Neuronal stem cell (in vitro differentiated cells): ENCODE measurements around the gene MICAL3.

Source experiments
- DNase-seq: peaks from one replicate; pipeline ENCODE4 v3.0.0-alpha.2; 2013; ENCODE audit warnings: low spot score
- H2AFZ ChIP-seq: one replicate; pipeline ENCODE4 v1.6.1; 2013; ENCODE audit warnings: mild to moderate bottlenecking, low read length, inconsistent platforms
- H2AK5ac ChIP-seq: 2 replicates; pipeline ENCODE4 v1.6.1; 2013; ENCODE audit warnings: low read depth, mild to moderate bottlenecking, inconsistent platforms, low read length, moderate library complexity, mixed read lengths
- H2BK120ac ChIP-seq: 2 replicates; pipeline ENCODE4 v1.6.1; 2013; ENCODE audit warnings: low read depth, mild to moderate bottlenecking, inconsistent platforms, low read length, moderate library complexity, mixed read lengths
- H2BK12ac ChIP-seq: one replicate; pipeline ENCODE4 v1.6.1; 2013; ENCODE audit warnings: low read length, inconsistent platforms
- H2BK15ac ChIP-seq: 2 replicates; pipeline ENCODE4 v1.6.1; 2013; ENCODE audit warnings: mild to moderate bottlenecking, low read length, inconsistent platforms, mixed read lengths
- H2BK5ac ChIP-seq: one replicate; pipeline ENCODE4 v1.6.1; 2013; ENCODE audit warnings: inconsistent platforms, mild to moderate bottlenecking, low read length, moderate library complexity
- H3K14ac ChIP-seq: one replicate; pipeline ENCODE4 v1.6.1; 2013; ENCODE audit warnings: low read length, inconsistent platforms
- H3K18ac ChIP-seq: 2 replicates; pipeline ENCODE4 v1.6.1; 2013; ENCODE audit warnings: low read length, inconsistent platforms
- H3K23ac ChIP-seq: 2 replicates; pipeline ENCODE4 v1.6.1; 2013; ENCODE audit warnings: low read depth, mild to moderate bottlenecking, mixed read lengths, low read length, inconsistent platforms; ENCODE audit not compliant: poor library complexity
- H3K27ac ChIP-seq: replicated peaks from 3 replicates; pipeline ENCODE4 v1.5.1; 2013; ENCODE audit warnings: low read length, inconsistent platforms
- H3K27me3 ChIP-seq, 3 experiments: 2 replicates each; pipeline ENCODE4 v1.6.1; 2013; ENCODE audit warnings: low read length in 3 of 3, mild to moderate bottlenecking in 2 of 3, inconsistent platforms in 1 of 3, low read depth in 1 of 3, mixed read lengths in 1 of 3, moderate library complexity in 1 of 3; ENCODE audit not compliant: control insufficient read depth in 3 of 3, insufficient read depth in 3 of 3
- H3K36me3 ChIP-seq, 2 donors: replicated peaks in 1 of 2; 2 replicates each; pipeline ENCODE4 v1.6.1; 2013; ENCODE audit warnings: low read length in 2 of 2; ENCODE audit not compliant: control insufficient read depth in 2 of 2, insufficient read depth in 2 of 2
- H3K4ac ChIP-seq: 2 replicates; pipeline ENCODE4 v1.6.1; 2013; ENCODE audit warnings: inconsistent platforms, mild to moderate bottlenecking, low read length, moderate library complexity
- H3K4me1 ChIP-seq, 2 donors: 1 replicate in 1 of 2; 2 replicates in 1 of 2; pipeline ENCODE4 v1.6.1; 2013; ENCODE audit warnings: low read length in 2 of 2, low read depth in 1 of 2; ENCODE audit not compliant: control insufficient read depth in 2 of 2, insufficient read depth in 1 of 2
- H3K4me2 ChIP-seq: one replicate; pipeline ENCODE4 v1.6.1; 2013; ENCODE audit warnings: mild to moderate bottlenecking, low read length, inconsistent platforms; ENCODE audit not compliant: insufficient read depth, poor library complexity, severe bottlenecking
- H3K4me3 ChIP-seq, 2 donors: 2 replicates each; pipeline ENCODE4 v1.5.1; 2013; ENCODE audit warnings: low read length in 2 of 2, mild to moderate bottlenecking in 2 of 2, inconsistent platforms in 1 of 2, moderate library complexity in 1 of 2
- H3K79me1 ChIP-seq: one replicate; pipeline ENCODE4 v1.6.1; 2013; ENCODE audit warnings: low read depth, mild to moderate bottlenecking, inconsistent platforms, low read length, moderate library complexity
- H3K9ac ChIP-seq: one replicate; pipeline ENCODE4 v1.6.1; 2013; ENCODE audit warnings: mild to moderate bottlenecking, low read depth, low read length, inconsistent platforms; ENCODE audit not compliant: poor library complexity
- H3K9me3 ChIP-seq, 2 donors: replicated peaks in 1 of 2; 2 replicates each; pipeline versions ENCODE3 to v1.6.1; 2013; ENCODE audit warnings: low read length in 2 of 2, mild to moderate bottlenecking in 2 of 2, inconsistent platforms in 1 of 2, low read depth in 1 of 2, mixed read lengths in 1 of 2, moderate library complexity in 1 of 2; ENCODE audit not compliant: control insufficient read depth in 2 of 2, insufficient read depth in 1 of 2
- H4K8ac ChIP-seq: one replicate; pipeline ENCODE4 v1.6.1; 2013; ENCODE audit warnings: low read depth, mild to moderate bottlenecking, inconsistent platforms, low read length, moderate library complexity
- H4K91ac ChIP-seq: one replicate; pipeline ENCODE4 v1.6.1; 2013; ENCODE audit warnings: low read length, low read depth, mild to moderate bottlenecking, inconsistent platforms; ENCODE audit not compliant: poor library complexity
- WGBS, 2 donors: extraction: QIAGEN DNeasy Blood & Tissue Kit; methylation state at CpG; one replicate each; pipeline ENCODE4 v1.1.7; 2013; ENCODE audit warnings: missing lambda C conversion rate in 2 of 2, mixed read lengths in 1 of 2; ENCODE audit not compliant: insufficient read length in 2 of 2, insufficient replicate concordance in 1 of 2; ENCODE audit errors: extremely low coverage in 2 of 2; 5-methylcytosine and 5-hydroxymethylcytosine counted together

The MICAL3 gene

GRCh38 chr22:17862646-17863181 is 161.6 kb downstream of the MICAL3 start:
- WGBS, 2 donors: no CpG with 5 or more reads among the region's 9 CpGs
- no peak overlapping the region for H3K18ac ChIP-seq
- DNase-seq: no peak

GRCh38 chr22:17861909-17862308 is 162.5 kb downstream of the MICAL3 start:
- H3K36me3 ChIP-seq: peaks cover 19 to 38% of the 10 kb centered on the region in 2 donors
- no peak overlapping the region for H2BK5ac ChIP-seq
- no peak overlapping the region for H3K18ac ChIP-seq
- H3K4me1 ChIP-seq: peaks cover 5 to 7% of the 10 kb centered on the region in 2 donors
- H2BK120ac ChIP-seq: no peak overlapping the region
- H2BK15ac ChIP-seq: no peak overlapping the region
- no peak overlapping the region for H3K27ac ChIP-seq
- no peak overlapping the region for H2BK12ac ChIP-seq
- H3K79me1 ChIP-seq: no peaks in the 10 kb centered on the region
- no CpG with 5 or more reads among the region's 5 CpGs for WGBS, 2 donors
- no peak overlapping the region for H3K9ac ChIP-seq
- no peaks in the 10 kb centered on the region for H3K9me3 ChIP-seq
- no peak overlapping the region for H3K4me3 ChIP-seq
- no peak for DNase-seq
- no peaks in the 10 kb centered on the region for H3K27me3 ChIP-seq
- H4K91ac ChIP-seq: no peak overlapping the region
- H3K4ac ChIP-seq: no peak overlapping the region
- no peak overlapping the region for H3K23ac ChIP-seq
- H4K8ac ChIP-seq: no peak overlapping the region
- no peak overlapping the region for H3K4me2 ChIP-seq
- no peak overlapping the region for H3K14ac ChIP-seq
- H2AK5ac ChIP-seq: no peak overlapping the region
- no peak overlapping the region for H2AFZ ChIP-seq

More at GRCh38 chr22:17862646-17863181, 161.6 kb downstream of the MICAL3 start:
- Histone ChIP-seq H3K27ac (no peak overlapping the region), H3K4ac (no peak overlapping the region), H2AFZ (no peak overlapping the region), H3K36me3 (peaks cover 19 to 38% of the 10 kb centered on the region in 2 donors), H3K4me3 (no peak overlapping the region), H2BK15ac (no peak overlapping the region), H3K9ac (no peak overlapping the region), H4K8ac (no peak overlapping the region), H3K23ac (no peak overlapping the region), H3K79me1 (no peaks in the 10 kb centered on the region), H3K27me3 (no peaks in the 10 kb centered on the region), H2AK5ac (no peak overlapping the region), H4K91ac (no peak overlapping the region), H2BK12ac (no peak overlapping the region), H3K4me1 (peaks cover 5 to 7% of the 10 kb centered on the region in 2 donors), H2BK120ac (no peak overlapping the region), H2BK5ac (no peak overlapping the region), H3K14ac (no peak overlapping the region), H3K9me3 (no peaks in the 10 kb centered on the region), H3K4me2 (no peak overlapping the region)

- Histone ChIP-seq H3K14ac (no peak overlapping the region), H3K23ac (peak overlapping the region; percentile 18), H3K4ac (no peak overlapping the region), H2BK15ac (no peak overlapping the region), H3K4me1 (peaks cover 0 to under 1% of the 10 kb centered on the region in 2 donors), H3K9ac (no peak overlapping the region), H3K18ac (no peak overlapping the region), H3K36me3 (peaks cover 15 to 35% of the 10 kb centered on the region in 2 donors), H3K4me2 (no peak overlapping the region), H2BK120ac (no peak overlapping the region), H3K4me3 (no peak overlapping the region), H3K9me3 (no peaks in the 10 kb centered on the region), H2BK5ac (peak overlapping the region; percentile 49), H3K27me3 (no peaks in the 10 kb centered on the region), H4K91ac (no peak overlapping the region), H2BK12ac (no peak overlapping the region), H2AK5ac (no peak overlapping the region), H3K27ac (no peak overlapping the region), H3K79me1 (no peaks in the 10 kb centered on the region), H2AFZ (no peak overlapping the region), H4K8ac (peak overlapping the region; percentile 74)
- WGBS, 2 donors: no CpG with 5 or more reads among the region's 23 CpGs
- no peak for DNase-seq
Observed at GRCh38 chr22:17860220-17860965, 164.0 kb downstream of the MICAL3 start.

- no peak overlapping the region for H3K27ac ChIP-seq
- WGBS, 2 donors: no CpG with 5 or more reads among the region's 11 CpGs
- H3K4ac ChIP-seq: no peak overlapping the region
- no peak overlapping the region for H2AK5ac ChIP-seq
- DNase-seq: no peak
- H2AFZ ChIP-seq: no peak overlapping the region
- peaks cover 0 to 2% of the 10 kb centered on the region in 2 donors for H3K4me1 ChIP-seq
- no peak overlapping the region for H3K4me3 ChIP-seq
- H2BK5ac ChIP-seq: no peak overlapping the region
- H3K9ac ChIP-seq: no peak overlapping the region
- H2BK120ac ChIP-seq: no peak overlapping the region
- H3K14ac ChIP-seq: no peak overlapping the region
- no peaks in the 10 kb centered on the region for H3K79me1 ChIP-seq
- H3K4me2 ChIP-seq: no peak overlapping the region
- H3K27me3 ChIP-seq: no peaks in the 10 kb centered on the region
- peaks cover 5 to 18% of the 10 kb centered on the region in 2 donors for H3K36me3 ChIP-seq
- H2BK15ac ChIP-seq: no peak overlapping the region
- H4K8ac ChIP-seq: no peak overlapping the region
- H3K18ac ChIP-seq: no peak overlapping the region
- H3K9me3 ChIP-seq: no peaks in the 10 kb centered on the region
- no peak overlapping the region for H4K91ac ChIP-seq
- no peak overlapping the region for H2BK12ac ChIP-seq
- peak overlapping the region; percentile 94 for H3K23ac ChIP-seq
Observed at GRCh38 chr22:17858033-17858432, 166.3 kb downstream of the MICAL3 start.
